Activated CD4-positive, alpha-beta T cell treated with anti-CD3 and anti-CD28 coated beads for 24 hours (primary cell): ENCODE measurements around the gene WHAMM.
"Not testable (repeated sequence)": the region's sequence is repeated elsewhere in the genome, so short reads cannot be mapped to it uniquely, and the experiment has no call there.

Experiments used
- DNase-seq, 2 donors: peaks; one replicate each; pipeline ENCODE4 v3.0.0-alpha.2; 2020; ENCODE audit warnings: low read depth in 2 of 2

The WHAMM gene

GRCh38 chr15:82803793-82804574, 5.4 kb upstream of the WHAMM start:
- DNase-seq, result no peak

GRCh38 chr15:82804575-82804949, 4.9 kb upstream of the WHAMM start:
- DNase-seq, result no peak

GRCh38 chr15:82805994-82806406, 3.4 kb upstream of the WHAMM start, which contains the start of gene FSD2:
Gene FSD2, minus strand, starts transcription at chr15:82806069. Its CDS starts 18,679 bp downstream, at chr15:82787390.
- no peak for DNase-seq

GRCh38 chr15:82807920-82808633, 1.4 kb upstream of the WHAMM start:
- DNase-seq, result no peak

GRCh38 chr15:82808634-82809041, 790 bp upstream of the WHAMM start:
- DNase-seq, result no peak

- DNase-seq, result peak in 1 of 2 donors; percentile 15
Observed at GRCh38 chr15:82810061-82810889, 847 bp downstream of the WHAMM start.

GRCh38 chr15:82810890-82811426, 1.5 kb downstream of the WHAMM start:
- peak; percentile 5 to 32 for DNase-seq

GRCh38 chr15:82812994-82813393, 3.6 kb downstream of the WHAMM start:
- no peak for DNase-seq

GRCh38 chr15:82820128-82820527, 10.7 kb downstream of the WHAMM start:
- DNase-seq, result no peak

GRCh38 chr15:82821396-82821795, 12.0 kb downstream of the WHAMM start:
- not testable (repeated sequence) for DNase-seq

GRCh38 chr15:82821851-82822250, 12.4 kb downstream of the WHAMM start:
- DNase-seq, result not testable (repeated sequence)

GRCh38 chr15:82823049-82823448, 13.6 kb downstream of the WHAMM start:
- no peak for DNase-seq

GRCh38 chr15:82828075-82828474, 18.6 kb downstream of the WHAMM start:
- no peak for DNase-seq

- DNase-seq, result no peak
Observed at GRCh38 chr15:82829234-82829633, 19.8 kb downstream of the WHAMM start.

- DNase-seq, result no peak
Observed at GRCh38 chr15:82830427-82831173, 21.2 kb downstream of the WHAMM start.

- no peak for DNase-seq
Observed at GRCh38 chr15:82831894-82832600, 22.6 kb downstream of the WHAMM start.

GRCh38 chr15:82832601-82833361, 23.4 kb downstream of the WHAMM start:
- DNase-seq, result peak in 1 of 2 donors; percentile 22

- DNase-seq, result no peak
Observed at GRCh38 chr15:82833362-82833682, 23.9 kb downstream of the WHAMM start.

- no peak for DNase-seq
Observed at GRCh38 chr15:82835391-82835917, 26.0 kb downstream of the WHAMM start.
